Ovary (tissue), 3 donors: ENCODE results near the gene GJB3.

Experiments used
- CTCF ChIP-seq, 3 donors: fragments of 450-650 bp in 2 of 3; fragments of 200-600 bp in 1 of 3; IDR thresholded peaks; one replicate each; pipeline versions ENCODE4 v1.5.1 to v1.8.0; 2016 to 2022; ENCODE audit warnings: antibody characterized with exemption in 3 of 3, mild to moderate bottlenecking in 1 of 3
- POLR2A ChIP-seq: fragments of 450-650 bp; IDR thresholded peaks from one replicate; pipeline ENCODE4 v1.6.1; 2017; ENCODE audit warnings: antibody characterized with exemption, mild to moderate bottlenecking, moderate library complexity
- donor health status: DM: no; HTN: no; CAD: no.

GRCh38 chr1:34787461-34788420 is 6.7 kb downstream of the GJB3 start:
- TF ChIP-seq CTCF (IDR thresholded peaks at IDR 0.05): no peak
- no peak for TF ChIP-seq POLR2A
